ENCODE results near the gene SH3GL3. TPM values are rescaled to one million over a fixed set of nuclear protein-coding genes. Genes with fewer than 3 reads are reported as not detected.

Gene SH3GL3
- total and polyA plus RNA-seq, 2 of the 8 experiments (the other 6 are each of a cell fraction or from before 2014, with no cell fraction given), result 14.1 to 19.1 TPM

DNA sequence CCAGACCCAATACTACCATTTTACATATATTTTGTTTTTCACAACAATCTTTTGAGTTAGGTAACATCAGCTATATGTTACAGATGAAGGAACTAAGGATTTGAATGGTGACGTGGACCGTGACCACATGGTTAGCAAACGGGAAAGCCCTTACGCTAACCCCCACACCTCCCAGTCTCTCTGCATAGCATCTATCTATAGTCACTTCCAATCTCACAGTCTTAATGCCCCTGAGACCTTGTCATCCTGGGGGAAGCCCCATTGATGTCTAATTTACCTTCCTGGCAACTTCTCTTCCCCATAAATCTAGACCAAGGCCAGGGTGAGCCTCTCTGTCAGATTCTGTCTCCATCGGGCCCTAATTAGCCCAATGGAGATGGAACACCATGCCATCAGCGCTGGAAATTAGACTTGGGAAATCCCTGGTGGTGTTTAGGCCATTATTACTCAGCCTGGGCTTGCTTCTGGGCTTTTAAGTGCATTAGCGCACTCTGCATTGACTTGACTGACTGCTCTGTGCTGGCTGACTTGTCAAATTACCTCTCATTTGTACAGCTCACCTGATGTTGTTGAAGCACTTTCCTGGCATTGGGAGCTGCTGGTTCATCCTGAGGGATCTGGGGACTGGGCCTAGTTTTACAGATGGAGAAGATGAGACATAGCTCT, 34.0 kb upstream of the SH3GL3 start:
- no peak overlapping the region for H2BK5ac ChIP-seq (ENCODE audit: low read depth, low read length)
- H3K4ac ChIP-seq (replicated peaks; ENCODE audit: insufficient read length, low read depth, low read length), result no peak overlapping the region
- no peak overlapping the region for H3K9ac ChIP-seq (replicated peaks in 1 of 4; ENCODE audit: extremely low read depth in 1 of 4, low read depth in 3 of 4, low read length in 3 of 4)
- CTCF ChIA-PET (ENCODE audit: partially characterized antibody), result interaction anchor here (1.7 to 2.5 kb wide), 4 partner anchors 9 to 165 kb away, joined by 5 to 11 read pairs (median 8); no protein-coding TSS in a partner anchor
- H2BK120ac ChIP-seq (replicated peaks; ENCODE audit: low read depth, low read length), result no peak overlapping the region
- H3K4me1 ChIP-seq (replicated peaks in 1 of 4; ENCODE audit: control insufficient read depth in 3 of 4, insufficient read depth in 4 of 4, low read length in 3 of 4), result no peaks in the 10 kb centered on the region
- H2BK12ac ChIP-seq (ENCODE audit: low read depth, low read length), result no peak overlapping the region
- no peak overlapping the region for H3K4me2 ChIP-seq (ENCODE audit: insufficient read depth in 1 of 2, low read depth in 2 of 2, low read length in 2 of 2)
- no peak overlapping the region for H2AFZ ChIP-seq (ENCODE audit: low read length)
- no peaks in the 10 kb centered on the region for H3K79me2 ChIP-seq (ENCODE audit: control insufficient read depth in 1 of 2, insufficient read depth in 2 of 2, low read length in 2 of 2)
- H3K56ac ChIP-seq (replicated peaks; ENCODE audit: insufficient read length, low read depth, low read length), result no peak overlapping the region
- no peak overlapping the region for H3K14ac ChIP-seq (ENCODE audit: insufficient read length)
- no peak overlapping the region for H4K5ac ChIP-seq (ENCODE audit: insufficient read length, low read depth, low read length)
- H4K91ac ChIP-seq (replicated peaks; ENCODE audit: insufficient read length, low read length), result no peak overlapping the region
- DNase-seq (ENCODE audit: low read depth in 1 of 2, low spot score in 2 of 2) (no peak), FAIRE-seq (no peak)
- POLR2A ChIA-PET (ENCODE audit: partially characterized antibody), result no interaction called here
- H3K79me1 ChIP-seq (ENCODE audit: low read depth, low read length), result no peaks in the 10 kb centered on the region
- no peak overlapping the region for H2AK5ac ChIP-seq (ENCODE audit: low read depth, low read length)
- no peaks in the 10 kb centered on the region for H3K36me3 ChIP-seq (ENCODE audit: control insufficient read depth in 2 of 4, insufficient read depth in 4 of 4, low read length in 3 of 4)
- H2BK15ac ChIP-seq (ENCODE audit: low read length), result no peak overlapping the region
- no peak overlapping the region for H3K18ac ChIP-seq (ENCODE audit: extremely low read depth, low read length)
- no peak overlapping the region for H3K23ac ChIP-seq (ENCODE audit: insufficient read length)
- WGBS, 2 experiments (ENCODE audit: extremely low coverage in 1 of 2, insufficient coverage in 1 of 2, insufficient read length in 1 of 2, insufficient replicate concordance in 2 of 2, low coverage in 1 of 2, low lambda C conversion rate in 2 of 2, missing lambda C conversion rate in 1 of 2), result 85% methylated on average over 7 of the region's 7 CpGs; no CpG with 5 or more reads in 1 of the 2 experiments
- TF ChIP-seq CBX5 (IDR thresholded peaks at IDR 0.05; ENCODE audit: low read depth, low read length) (no peak), POU5F1 (IDR thresholded peaks at IDR 0.05; ENCODE audit: low read depth, low read length) (no peak), TBP (IDR thresholded peaks at IDR 0.05; ENCODE audit: low read depth, low read length) (no peak), KDM5A (IDR thresholded peaks at IDR 0.05; ENCODE audit: low read length) (no peak), JUND (IDR thresholded peaks at IDR 0.05; ENCODE audit: low read length) (no peak), EZH2 (IDR thresholded peaks at IDR 0.05; ENCODE audit: low read depth, low read length, severe bottlenecking) (no peak), EGR1 (IDR thresholded peaks at IDR 0.05; ENCODE audit: borderline replicate concordance, low read depth, low read length) (no peak), HDAC2 (IDR thresholded peaks at IDR 0.05; ENCODE audit: borderline replicate concordance in 1 of 2, low read depth in 2 of 2, low read length in 2 of 2) (no peak), KDM4A (IDR thresholded peaks at IDR 0.05; ENCODE audit: low read depth, low read length, severe bottlenecking) (no peak)
- TF ChIP-seq, protein P1, sequence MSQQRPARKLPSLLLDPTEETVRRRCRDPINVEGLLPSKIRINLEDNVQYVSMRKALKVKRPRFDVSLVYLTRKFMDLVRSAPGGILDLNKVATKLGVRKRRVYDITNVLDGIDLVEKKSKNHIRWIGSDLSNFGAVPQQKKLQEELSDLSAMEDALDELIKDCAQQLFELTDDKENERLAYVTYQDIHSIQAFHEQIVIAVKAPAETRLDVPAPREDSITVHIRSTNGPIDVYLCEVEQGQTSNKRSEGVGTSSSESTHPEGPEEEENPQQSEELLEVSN (IDR thresholded peaks at IDR 0.05), result no peak
- H3K23me2 ChIP-seq (ENCODE audit: low read depth, low read length), result no peaks in the 10 kb centered on the region
- H3K9me3 ChIP-seq (ENCODE audit: insufficient read depth in 2 of 2, low read depth in 1 of 2, low read length in 1 of 2), result no peaks in the 10 kb centered on the region
- no peak overlapping the region for H3K27ac ChIP-seq (ENCODE audit: low read depth, low read length)
- H4K8ac ChIP-seq (ENCODE audit: extremely low read depth, insufficient read depth, low read length), result no peak overlapping the region
- H2BK20ac ChIP-seq (ENCODE audit: low read length), result no peak overlapping the region
- H4K20me1 ChIP-seq (replicated peaks in 1 of 2; ENCODE audit: control insufficient read depth in 1 of 2, insufficient read depth in 2 of 2, low read length in 2 of 2), result no peaks in the 10 kb centered on the region
- no peaks in the 10 kb centered on the region for H3K27me3 ChIP-seq (replicated peaks in 1 of 4; ENCODE audit: control insufficient read depth in 3 of 4, extremely low read depth in 1 of 4, insufficient read depth in 3 of 4, low read length in 3 of 4)
- H3K4me3 ChIP-seq (ENCODE audit: extremely low read depth in 1 of 4, insufficient read depth in 2 of 4, low read depth in 3 of 4, low read length in 4 of 4), result no peak overlapping the region

Data from H1 (cell line).